Bronchial epithelial cell (primary cell): ENCODE measurements around the gene C9orf78. TPM values are rescaled to one million over a fixed set of nuclear protein-coding genes. Genes with fewer than 3 reads are reported as not detected.

Experiments used
- DNase-seq: peaks from one replicate; pipeline ENCODE4 v3.0.0-alpha.2; 2010; ENCODE audit warnings: low read depth
- FAIRE-seq: peaks from 2 replicates; lab custom pipeline; 2011; peaks lifted over from hg19 to GRCh38; lab: Jason Lieb, UNC
- H3K27me3 ChIP-seq: 2 replicates; pipeline ENCODE4 v1.5.1; 2011; ENCODE audit warnings: low read length; ENCODE audit not compliant: control insufficient read depth, insufficient read depth
- H3K36me3 ChIP-seq: 2 replicates; pipeline ENCODE4 v1.5.1; 2011; ENCODE audit warnings: low read length; ENCODE audit not compliant: control insufficient read depth, insufficient read depth
- H3K4me3 ChIP-seq: 2 replicates; pipeline ENCODE4 v1.5.1; 2011; ENCODE audit warnings: mild to moderate bottlenecking, low read depth, low read length, control low read depth
- CTCF ChIP-seq: IDR thresholded peaks from 2 replicates; pipeline ENCODE4 v1.5.1; 2011; ENCODE audit warnings: mild to moderate bottlenecking, moderate library complexity, low read length, control low read depth, inconsistent platforms; ENCODE audit not compliant: insufficient read depth, severe bottlenecking
- total RNA-seq: library from RNA; depleted of rRNA; stranded (reverse); fragments of >200 nt; gene quantifications from 2 replicates; pipeline ENCODE4 v1.2.1, GENCODE V29; 2014

Gene C9orf78
- total RNA-seq, 1 donor from 2014 or later, result 65.8 TPM

GRCh38 chr9:129822898-129823541 lies 12.1 kb downstream of the C9orf78 start:
- FAIRE-seq (no peak), DNase-seq (no peak)
- Histone ChIP-seq H3K4me3 (peak overlapping the region; percentile 65), H3K27me3 (no peaks in the 10 kb centered on the region), H3K36me3 (peaks cover 20% of the 10 kb centered on the region)
- no peak for TF ChIP-seq CTCF

DNA sequence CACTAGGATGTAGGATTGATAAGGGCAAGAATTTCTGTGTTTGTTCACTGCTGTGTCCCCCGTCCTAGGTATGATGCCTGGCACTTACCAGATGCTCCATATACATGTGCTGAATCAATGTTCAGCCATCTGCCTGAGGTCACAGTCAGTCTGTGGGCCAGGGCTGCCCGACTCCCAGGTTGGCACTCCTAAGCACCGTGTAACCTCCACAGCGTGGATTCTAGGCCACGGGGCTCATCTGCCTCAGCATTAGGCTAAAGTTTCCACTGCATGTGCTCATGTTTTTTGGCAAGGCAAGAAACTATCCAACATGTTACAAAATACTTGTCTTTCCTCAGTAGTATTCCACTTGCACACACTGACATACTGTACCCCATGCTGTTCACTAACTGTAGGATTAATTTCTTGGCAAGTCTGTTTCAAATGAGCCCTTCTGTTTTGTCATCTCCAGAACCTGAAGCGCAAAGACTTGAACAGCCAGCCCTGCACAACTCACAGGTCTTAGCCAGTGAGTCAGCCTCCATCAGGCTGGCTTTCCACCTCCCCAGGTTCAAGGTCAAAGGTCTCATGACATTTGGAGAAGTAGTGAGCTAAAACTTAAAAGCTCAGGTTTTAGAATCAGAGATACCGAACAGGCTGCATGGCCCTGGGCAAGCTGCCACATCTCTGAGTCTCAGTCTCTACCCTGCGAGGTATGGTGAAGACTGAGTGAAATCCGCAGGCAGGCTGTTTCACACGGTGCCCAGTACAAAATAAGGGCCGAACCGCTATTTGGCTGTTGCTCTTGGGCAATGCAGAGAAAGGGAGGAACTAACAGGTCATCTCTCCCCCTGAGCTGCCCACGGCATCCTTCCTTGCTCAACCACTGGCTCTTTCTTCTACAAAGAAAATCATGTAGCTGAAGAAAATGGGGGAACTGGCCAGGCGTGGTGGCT lies 18.3 kb downstream of the C9orf78 start:
- H3K36me3 ChIP-seq, result peaks cover 22% of the 10 kb centered on the region

DNA sequence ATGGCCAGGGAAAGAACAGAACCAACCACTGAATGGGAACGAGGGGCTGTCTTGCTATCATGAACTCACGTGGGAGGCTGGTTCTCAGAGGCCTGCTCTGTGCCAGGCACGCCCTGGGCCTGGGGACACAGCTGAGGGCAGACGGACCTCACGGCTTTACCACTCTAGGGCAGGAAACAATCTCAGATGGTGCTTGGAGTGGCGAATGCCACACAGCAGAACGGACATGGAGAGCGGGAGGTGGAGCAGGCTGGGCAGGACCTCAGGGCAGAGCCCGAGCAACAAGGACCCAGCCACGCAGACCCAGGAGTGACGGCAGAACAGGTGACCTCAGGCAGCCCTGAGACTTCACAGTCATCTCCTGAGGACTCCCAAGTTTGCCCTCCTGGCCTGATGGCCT lies 19.8 kb downstream of the C9orf78 start:
- FAIRE-seq (no peak), DNase-seq (no peak)
- no peak for TF ChIP-seq CTCF
- Histone ChIP-seq H3K36me3 (peaks cover 13% of the 10 kb centered on the region), H3K4me3 (no peak overlapping the region), H3K27me3 (no peaks in the 10 kb centered on the region)

More for the DNA sequence above, 18.3 kb downstream of the C9orf78 start:
- no peak for TF ChIP-seq CTCF
- no peak for DNase-seq
- FAIRE-seq, result no peak
- Histone ChIP-seq H3K27me3 (no peaks in the 10 kb centered on the region), H3K4me3 (no peak overlapping the region)

GRCh38 chr9:129814432-129815223 lies 20.4 kb downstream of the C9orf78 start:
- TF ChIP-seq CTCF, result no peak
- peaks cover 13% of the 10 kb centered on the region for H3K36me3 ChIP-seq
- H3K4me3 ChIP-seq, result no peak overlapping the region
- H3K27me3 ChIP-seq, result no peaks in the 10 kb centered on the region
- no peak for DNase-seq
- no peak for FAIRE-seq

DNA sequence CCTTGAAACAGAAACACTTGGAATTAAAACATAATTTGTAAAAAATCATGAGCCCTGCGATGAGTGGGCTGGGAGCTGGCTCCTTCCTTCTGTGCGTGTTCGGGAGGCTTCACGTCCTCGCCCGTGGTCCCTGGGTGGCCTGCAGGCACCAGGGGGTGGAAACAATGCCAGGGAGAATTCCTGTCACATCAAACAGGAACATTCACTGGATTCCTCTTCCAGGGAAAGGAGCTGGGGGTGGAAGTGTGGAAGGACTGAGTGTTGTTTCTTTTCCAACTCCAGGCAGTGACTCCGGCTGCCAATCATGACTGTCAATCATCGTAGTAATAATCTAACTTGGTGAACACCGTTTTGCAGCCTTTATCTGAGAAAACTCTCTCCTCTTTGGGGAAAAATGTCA lies 21.4 kb downstream of the C9orf78 start:
- FAIRE-seq (no peak), DNase-seq (no peak)
- Histone ChIP-seq H3K4me3 (no peak overlapping the region), H3K27me3 (no peaks in the 10 kb centered on the region), H3K36me3 (peaks cover 16% of the 10 kb centered on the region)
- no peak for TF ChIP-seq CTCF
